GM12873 (cell line): ENCODE measurements around the gene TANC2.

Experiments used
- CTCF ChIP-seq: IDR thresholded peaks from 2 replicates; pipeline ENCODE4 v1.5.1; 2012; ENCODE audit warnings: low read depth, mild to moderate bottlenecking, moderate library complexity, low read length, control low read depth; ENCODE audit not compliant: insufficient read depth; ENCODE audit errors: missing control alignments

TANC2 gene

DNA sequence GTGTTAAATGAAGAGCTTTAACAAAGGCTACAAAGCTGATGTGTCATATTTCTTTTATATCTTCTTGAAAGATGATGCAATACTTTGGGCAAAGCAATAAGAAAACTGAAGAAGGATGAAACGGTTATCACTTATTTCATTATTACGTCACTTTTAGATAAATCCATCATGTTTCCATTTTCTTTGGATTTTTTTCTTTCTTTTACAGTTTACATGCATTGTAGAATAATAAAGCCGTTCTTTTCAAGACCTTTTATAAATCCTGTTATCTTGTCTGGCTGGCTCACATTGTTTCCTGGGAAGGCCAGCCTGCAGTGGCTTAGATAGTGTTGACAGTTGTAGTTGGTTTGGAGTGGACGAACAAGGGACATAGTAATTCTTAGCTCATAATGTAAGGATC, 28.9 kb downstream of the TANC2 start:
- TF ChIP-seq CTCF: no peak

- TF ChIP-seq CTCF: peak; percentile 54
Observed at GRCh38 chr17:62995377-62995885, 29.4 kb downstream of the TANC2 start.

DNA sequence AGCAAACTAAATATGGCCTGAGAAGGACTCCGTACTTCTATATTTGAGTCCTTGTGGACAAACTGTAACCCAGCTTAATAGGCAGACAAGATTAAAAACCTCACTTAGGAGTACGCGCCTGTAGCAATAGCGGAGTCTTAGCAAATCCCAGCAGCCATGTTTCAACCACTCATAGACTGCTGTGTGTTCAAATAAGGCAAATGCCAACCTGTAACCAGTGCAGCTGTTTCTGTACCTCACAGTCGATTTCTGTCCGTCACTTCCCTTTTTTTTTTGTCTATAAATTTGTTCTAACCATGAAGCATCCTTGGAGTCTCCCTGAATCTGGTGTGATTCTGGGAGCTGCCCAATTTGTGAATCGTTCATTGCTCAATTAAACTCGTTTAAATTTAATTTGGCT, 30.2 kb downstream of the TANC2 start:
- TF ChIP-seq CTCF: no peak

DNA sequence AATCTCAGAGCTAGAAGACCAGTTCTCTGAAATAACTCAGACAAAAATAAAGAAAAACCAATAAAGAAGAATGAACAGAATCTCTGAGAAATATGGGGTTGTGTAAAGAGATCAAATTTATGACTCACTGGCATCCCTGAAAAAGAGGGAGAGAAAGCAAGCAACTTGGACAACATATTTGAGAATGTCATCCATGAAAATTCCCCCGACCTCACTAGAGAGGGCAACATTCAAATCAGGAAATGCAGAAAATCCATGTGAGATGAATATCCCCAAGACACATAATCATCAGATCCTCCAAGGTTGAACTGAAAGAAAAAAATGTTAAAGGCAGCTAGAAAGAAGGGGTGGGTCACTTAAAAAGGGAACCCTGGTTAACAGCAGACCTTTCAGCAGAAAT, 32.1 kb downstream of the TANC2 start:
- TF ChIP-seq CTCF: no peak

- TF ChIP-seq CTCF: no peak
Observed at GRCh38 chr17:62998665-62999393, 32.8 kb downstream of the TANC2 start.

DNA sequence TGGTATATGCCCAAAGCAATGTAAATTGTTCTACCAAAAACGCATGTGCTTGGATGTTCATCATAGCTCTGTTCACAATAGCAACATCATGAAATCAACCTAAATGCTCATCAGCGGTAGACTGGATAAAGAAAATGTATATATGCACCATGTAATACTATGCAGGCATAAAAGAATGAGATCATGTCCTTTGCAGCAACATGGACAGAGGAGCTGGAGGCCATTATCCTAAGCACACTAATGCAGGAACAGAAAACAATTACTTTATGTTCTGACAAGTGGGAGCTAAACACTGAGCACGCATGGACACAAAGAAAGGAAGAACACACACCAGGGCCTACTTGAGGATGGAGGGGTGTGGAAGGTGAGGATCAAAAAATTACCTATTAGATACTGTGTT, 33.7 kb downstream of the TANC2 start:
- TF ChIP-seq CTCF: no peak

GRCh38 chr17:63001689-63002394, 35.8 kb downstream of the TANC2 start:
- no peak for TF ChIP-seq CTCF
